H54 (cell line): ENCODE measurements around the gene MLF1.
"Not testable (repeated sequence)": the region's sequence is repeated elsewhere in the genome, so short reads cannot be mapped to it uniquely, and the experiment has no call there.

Source experiments
- DNase-seq: peaks from one replicate; pipeline ENCODE4 v3.0.0; 2011; ENCODE audit warnings: low spot score, mixed read lengths; ENCODE audit not compliant: insufficient read length
- FAIRE-seq: peaks from 3 replicates; lab custom pipeline; 2011; peaks lifted over from hg19 to GRCh38; lab: Jason Lieb, UNC
- POLR2A ChIP-seq: IDR thresholded peaks from 2 replicates; pipeline ENCODE4 v1.6.1; 2011; ENCODE audit warnings: low read depth, mild to moderate bottlenecking, low read length

MLF1 gene, protein sequence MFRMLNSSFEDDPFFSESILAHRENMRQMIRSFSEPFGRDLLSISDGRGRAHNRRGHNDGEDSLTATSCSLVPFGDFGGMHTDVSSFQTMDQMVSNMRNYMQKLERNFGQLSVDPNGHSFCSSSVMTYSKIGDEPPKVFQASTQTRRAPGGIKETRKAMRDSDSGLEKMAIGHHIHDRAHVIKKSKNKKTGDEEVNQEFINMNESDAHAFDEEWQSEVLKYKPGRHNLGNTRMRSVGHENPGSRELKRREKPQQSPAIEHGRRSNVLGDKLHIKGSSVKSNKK

DNA sequence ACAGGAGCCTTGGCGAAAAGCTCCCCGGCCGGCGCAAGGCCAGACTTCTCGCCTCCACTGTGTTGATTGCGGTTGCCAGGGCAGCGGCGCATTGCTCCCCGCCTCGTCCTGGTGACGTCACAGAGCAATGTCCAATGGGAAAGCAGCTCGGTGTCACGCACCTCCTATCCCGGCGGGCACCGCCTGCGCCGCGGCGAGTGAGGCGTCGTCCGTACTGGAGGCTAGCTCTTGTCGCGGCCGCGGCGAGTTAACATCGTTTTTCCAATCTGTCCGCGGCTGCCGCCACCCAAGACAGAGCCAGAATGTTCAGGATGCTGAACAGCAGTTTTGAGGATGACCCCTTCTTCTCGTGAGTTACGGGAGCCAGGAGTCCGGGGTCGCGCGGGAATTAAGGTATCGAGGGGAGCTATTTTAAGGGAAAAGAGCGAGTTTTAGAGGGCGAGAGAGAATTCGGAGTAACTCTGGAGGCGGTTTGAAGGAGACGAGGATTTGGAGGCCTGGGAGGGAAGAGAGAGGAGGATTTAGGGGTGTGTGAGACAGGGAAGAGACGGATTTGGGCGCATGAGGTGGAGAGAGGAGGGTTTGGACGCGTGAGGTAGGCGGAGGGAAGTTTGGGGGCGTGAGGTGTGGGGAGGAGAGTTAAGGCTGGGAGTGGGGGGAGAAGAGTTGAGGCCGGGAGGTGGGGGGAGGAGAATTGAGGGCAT, at the start of gene MLF1:
Gene MLF1, plus strand, starts transcription at position 196 of the 704 bp plus-strand sequence. Its CDS starts 107 bp downstream, at position 303.
- peak; percentile 93 for DNase-seq
- peak; percentile 100 for FAIRE-seq
- peak; percentile 84 for TF ChIP-seq POLR2A

DNA sequence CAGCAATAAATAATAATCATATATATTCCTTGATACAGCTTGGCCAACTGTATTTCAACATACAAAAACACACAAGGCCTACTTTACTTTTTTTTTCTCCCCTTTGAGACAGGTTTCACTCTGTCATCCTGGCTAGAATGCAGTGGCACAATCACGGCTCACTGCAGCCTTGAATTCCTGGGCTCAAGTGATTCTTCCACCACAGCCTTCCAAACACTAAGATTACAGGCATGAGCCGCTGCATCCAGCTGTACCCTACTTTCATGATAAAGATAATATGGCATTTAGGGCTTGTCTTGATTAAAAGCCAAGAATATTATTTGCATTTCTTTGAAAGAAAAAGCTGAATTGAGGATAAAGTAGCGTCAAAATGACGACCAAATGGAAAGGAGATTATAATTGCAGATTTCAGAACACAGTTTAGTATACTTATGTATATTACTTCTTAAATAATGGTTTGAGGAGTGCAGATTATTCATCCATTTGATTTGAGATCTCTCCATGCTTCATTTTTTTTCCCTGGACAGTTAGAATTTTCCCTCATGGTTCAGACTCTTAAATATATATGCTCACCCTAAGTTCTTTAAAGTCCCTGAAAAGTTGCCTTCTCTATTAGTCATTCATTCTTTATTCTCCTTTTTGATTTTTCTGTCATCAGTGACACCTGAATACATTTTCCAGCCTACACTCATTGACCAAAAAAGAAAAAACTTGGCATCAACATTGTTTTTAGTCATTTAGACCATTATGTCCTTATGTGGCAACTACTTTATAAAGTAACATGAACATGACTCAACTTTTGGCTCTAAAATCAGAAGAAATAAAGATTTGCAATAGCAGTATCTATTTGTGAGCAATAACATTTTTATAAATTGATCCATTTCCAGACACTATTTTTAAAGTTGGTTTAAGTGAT, 48.5 kb upstream of the MLF1 start:
- DNase-seq (no peak), FAIRE-seq (no peak)
- TF ChIP-seq POLR2A: no peak

DNA sequence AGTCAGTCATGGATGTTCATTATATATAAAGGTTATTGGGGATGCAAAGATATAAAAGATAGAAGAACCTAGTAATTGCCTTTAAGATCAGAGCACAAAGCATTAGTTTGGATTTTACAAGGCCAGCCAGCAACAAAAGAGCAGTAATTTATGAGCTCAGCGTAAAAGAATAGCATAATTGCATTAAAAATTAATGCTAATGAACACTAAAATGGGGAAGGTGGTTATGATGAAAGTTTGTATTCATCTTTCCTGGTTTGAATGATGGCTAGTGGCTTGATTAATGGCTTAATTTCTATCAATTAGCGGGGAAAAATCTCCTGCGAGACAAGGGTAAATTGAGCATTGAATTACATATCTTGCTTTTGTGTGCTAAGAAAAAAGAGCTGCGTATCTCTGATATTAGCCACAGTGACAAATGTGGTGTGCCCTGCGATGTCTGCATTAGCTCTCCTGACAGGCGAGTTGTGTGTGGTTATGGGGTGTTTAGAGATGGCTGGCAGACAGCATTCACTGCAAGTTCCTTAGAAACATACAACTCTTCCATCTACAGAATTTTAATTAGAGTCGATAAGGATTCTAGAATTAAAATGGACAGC, 42.8 kb upstream of the MLF1 start:
- TF ChIP-seq POLR2A: no peak
- DNase-seq: no peak
- FAIRE-seq: no peak

DNA sequence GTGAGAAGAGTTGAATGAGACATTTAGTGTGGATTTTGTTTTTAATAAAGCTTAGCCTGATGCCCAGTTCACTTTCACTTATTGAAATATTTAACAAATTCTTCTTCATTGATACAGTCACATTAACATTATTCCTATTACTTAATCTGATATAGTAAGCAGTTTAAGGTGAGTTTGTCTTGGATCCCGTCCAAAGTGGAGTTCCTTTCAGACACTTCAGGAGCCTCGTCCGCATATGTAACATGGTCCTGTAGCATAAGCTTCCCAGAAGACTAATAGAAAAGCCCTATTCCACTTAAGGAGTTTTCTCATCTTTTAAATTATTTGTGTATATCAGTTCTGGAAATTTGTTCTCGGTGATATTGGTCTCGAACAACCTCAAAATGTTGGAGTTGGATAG, 39.7 kb upstream of the MLF1 start:
- DNase-seq (no peak), FAIRE-seq (no peak)
- TF ChIP-seq POLR2A: no peak

DNA sequence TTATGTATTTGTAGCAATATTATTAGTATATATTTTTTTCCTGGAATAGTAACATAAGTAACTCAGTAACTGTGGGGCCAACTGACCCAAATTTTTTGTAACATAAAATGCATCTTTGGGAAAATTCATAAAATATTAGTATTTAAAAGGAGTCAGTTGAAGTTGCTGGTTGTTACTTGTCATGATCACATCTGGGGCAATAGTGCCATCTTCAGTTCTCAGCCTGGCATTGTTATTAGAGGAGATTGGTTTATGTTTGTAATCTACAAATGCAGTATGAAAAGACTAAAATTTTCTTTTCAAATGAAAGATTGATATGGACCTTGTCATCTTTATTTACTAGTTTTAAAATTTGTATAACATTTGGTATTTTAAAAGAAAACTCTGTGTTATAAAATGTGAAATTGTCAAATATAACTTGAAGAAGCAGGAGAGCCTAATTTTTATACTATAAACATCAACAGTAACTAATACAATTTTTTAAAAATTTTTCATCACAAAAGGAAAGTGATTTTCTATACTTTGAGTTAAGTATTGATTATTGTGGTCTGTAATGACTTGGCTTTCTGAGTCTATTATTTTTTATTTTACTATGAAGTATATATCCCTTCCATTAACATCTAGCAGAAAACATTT, 38.8 kb upstream of the MLF1 start:
- no peak for TF ChIP-seq POLR2A
- peak; percentile 45 for FAIRE-seq
- no peak for DNase-seq

DNA sequence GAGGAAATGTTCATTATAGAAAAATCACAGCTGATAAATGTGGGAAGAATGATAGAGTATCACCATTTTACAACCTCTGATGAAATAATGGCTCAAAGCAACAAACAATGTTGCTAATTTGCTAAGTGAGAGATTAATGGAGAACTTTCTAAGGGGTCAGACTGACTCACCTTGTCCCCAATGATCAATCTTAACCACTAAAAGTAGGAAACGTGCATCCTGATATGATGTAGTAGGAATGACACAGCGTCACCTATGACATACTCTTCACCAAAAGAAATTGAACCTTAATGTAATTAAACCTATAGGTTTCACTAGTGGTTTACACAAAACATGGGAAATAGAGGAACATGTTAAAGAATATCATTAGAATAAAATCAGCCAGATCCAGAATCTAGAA, 35.1 kb upstream of the MLF1 start:
- no peak for TF ChIP-seq POLR2A
- FAIRE-seq (no peak), DNase-seq (no peak)

DNA sequence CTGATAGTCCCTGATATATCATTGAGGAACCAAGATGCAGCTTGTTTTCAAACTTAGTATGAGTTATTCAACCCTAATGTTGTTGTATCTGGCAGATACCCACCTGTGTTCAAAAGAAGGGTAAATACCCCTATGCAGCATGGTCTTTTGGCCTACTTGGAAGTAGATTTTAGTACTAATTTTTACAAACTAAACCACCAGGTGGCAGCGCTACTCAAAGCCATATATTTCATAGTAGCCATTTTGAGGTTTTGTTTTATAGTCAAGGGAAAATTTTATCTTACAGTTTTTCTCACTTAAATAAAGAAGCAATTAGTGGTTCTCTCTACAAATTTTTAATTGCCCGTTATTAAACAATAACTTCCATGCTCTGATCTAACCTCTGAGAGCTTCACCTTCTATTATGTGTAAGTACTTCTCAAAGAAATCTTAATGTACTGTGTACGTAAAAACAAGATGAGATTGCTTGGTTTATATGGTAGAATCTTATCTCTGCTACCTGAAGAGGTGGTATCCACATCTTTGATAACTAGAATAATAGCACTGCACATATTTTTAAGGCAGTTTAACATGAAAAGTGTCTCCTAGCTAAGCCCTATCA, 31.5 kb upstream of the MLF1 start:
- FAIRE-seq: peak; percentile 57

DNA sequence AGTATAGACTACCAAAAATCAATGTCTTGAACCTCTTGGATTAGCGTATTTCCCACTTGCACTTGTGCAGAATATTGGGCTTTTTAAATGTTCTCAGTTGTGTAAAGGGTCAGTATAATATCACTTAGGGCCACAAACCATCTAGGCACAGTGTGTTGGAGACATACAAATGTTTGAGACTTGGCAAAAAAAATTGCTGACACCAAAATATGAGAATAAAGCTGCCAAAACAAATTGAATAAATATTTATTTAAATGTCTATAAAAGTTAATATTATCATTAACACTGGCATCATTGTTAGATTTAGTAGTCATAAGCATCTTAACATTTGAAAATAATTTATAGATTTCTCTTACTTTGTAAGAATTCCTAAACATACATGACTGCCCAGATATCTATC, 30.9 kb upstream of the MLF1 start:
- DNase-seq (no peak), FAIRE-seq (no peak)
- no peak for TF ChIP-seq POLR2A

More for the DNA sequence above, 31.5 kb upstream of the MLF1 start:
- no peak for TF ChIP-seq POLR2A
- DNase-seq: no peak

DNA sequence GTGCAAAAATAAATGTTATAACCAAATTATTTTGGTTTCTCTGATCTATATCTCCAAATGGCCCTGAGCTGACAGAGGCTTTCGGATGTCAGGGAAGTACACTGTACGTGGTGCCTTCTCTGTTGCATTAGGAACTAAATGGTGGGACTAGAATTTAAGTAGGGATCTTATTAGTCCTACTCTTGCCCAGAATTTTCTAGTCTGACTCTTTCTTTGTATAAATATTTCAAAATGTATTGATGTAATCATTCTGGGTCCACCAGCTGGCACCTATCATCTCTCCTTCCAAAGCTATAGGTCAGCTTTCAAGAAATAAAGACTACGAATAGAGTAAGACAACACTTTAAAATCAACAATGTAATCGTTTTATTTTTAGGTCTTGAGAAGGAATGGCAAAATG, 22.3 kb upstream of the MLF1 start:
- no peak for TF ChIP-seq POLR2A
- FAIRE-seq (no peak), DNase-seq (no peak)

DNA sequence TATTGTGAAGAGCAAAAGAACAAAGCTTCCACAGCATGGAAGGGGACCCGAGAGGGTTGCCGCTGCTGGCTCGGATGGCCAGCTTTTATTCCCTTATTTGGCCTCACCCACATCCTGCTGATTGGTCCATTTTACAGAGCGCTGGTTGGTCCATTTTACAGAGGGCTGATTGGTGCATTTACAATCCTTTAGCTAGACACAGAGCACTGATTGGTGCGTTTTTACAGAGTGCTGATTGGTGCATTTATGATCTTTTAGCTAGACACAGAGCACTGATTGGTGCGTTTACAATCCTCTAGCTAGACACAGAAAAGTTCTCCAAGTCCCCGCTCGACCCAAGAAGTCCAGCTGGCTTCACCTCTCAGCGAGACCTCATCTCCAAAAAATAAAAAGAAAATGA, 21.1 kb upstream of the MLF1 start:
- not testable (repeated sequence) for DNase-seq, FAIRE-seq

DNA sequence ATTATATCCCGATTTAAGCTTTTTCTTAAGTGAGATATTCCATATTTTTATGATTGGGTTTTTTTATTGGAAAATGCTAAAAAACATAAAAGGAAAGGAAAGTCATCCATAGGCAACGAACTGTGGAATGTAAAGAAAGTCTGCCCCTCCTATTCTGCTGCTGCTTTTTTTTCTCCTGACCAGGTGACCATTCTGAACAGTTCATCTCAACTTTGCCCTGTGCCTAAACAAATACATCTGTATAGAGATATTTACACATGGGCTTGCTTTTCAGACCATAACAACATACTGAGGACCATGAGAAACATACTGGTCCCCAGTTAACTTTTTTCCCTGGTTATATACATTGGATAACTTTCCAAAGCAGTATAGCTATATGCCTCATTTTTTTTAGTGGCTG, 18.9 kb upstream of the MLF1 start:
- no peak for FAIRE-seq
- DNase-seq: no peak

DNA sequence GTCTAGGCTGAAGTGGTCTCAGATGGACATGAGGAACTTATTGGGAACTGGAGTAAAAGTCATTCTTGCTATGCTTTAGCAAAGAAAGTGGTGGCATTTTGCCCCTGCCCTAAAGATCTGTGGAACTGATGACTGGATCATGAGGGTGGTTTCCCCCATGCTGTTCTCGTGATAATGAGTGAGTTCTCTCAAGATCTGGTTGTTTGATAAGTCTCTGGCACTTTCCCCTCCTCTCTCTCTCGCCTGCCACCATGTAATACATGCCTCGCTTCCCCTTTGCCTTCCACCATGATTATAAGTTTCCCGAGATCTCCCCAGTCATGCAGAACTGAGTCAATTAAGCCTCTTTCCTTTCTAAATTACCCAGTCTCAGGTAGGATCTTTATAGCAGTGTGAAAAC, 11.5 kb upstream of the MLF1 start:
- FAIRE-seq (no peak), DNase-seq (no peak)
- no peak for TF ChIP-seq POLR2A

More for the DNA sequence above, 18.9 kb upstream of the MLF1 start:
- TF ChIP-seq POLR2A: no peak

DNA sequence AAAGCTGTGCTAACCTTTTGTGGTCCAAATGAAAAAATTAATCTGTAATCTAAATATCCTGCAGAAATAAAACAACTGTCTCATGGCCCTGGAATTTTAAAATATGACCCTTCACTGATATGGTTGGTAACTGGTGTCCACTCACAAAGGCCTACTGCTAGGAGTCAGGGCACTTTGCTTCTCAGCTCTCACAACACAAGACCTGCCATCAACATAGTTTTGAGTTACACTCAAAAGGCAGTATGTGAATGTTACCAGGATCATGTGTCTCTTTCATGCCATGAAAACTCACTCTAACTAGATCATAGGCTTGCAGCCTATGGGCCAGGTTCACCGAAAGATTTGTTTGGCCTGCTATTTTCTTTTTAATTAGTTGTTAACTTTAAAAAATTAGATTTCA, 10.0 kb upstream of the MLF1 start:
- DNase-seq (no peak), FAIRE-seq (no peak)
- TF ChIP-seq POLR2A: no peak
